Lung (tissue), 12 donors: ENCODE data around the gene ZBTB6. TPM values are rescaled to one million over a fixed set of nuclear protein-coding genes. Genes with fewer than 3 reads are reported as not detected.

Experiments
- ATAC-seq: fragments of 200-7000 bp; cut with Tn5 transposase; one replicate; pipeline ENCODE4 v1.9.1; 2020; ENCODE audit warnings: moderate number of reproducible peaks; ENCODE audit not compliant: insufficient read depth, low FRiP score
- DNase-seq, 3 donors: peaks; one replicate each; pipeline ENCODE4 v3.0.0-alpha.2; 2013 to 2017
- H3K27ac ChIP-seq, 2 donors: one replicate each; pipeline ENCODE4 v1.5.1; 2013; ENCODE audit warnings: mild to moderate bottlenecking in 2 of 2, moderate library complexity in 2 of 2, control low read depth in 1 of 2, inconsistent platforms in 1 of 2, low read depth in 1 of 2, low read length in 1 of 2
- H3K27me3 ChIP-seq, 3 donors: one replicate each; pipeline ENCODE4 v1.5.1; 2013; ENCODE audit warnings: low read length in 2 of 3; ENCODE audit not compliant: control insufficient read depth in 3 of 3, insufficient read depth in 3 of 3
- H3K36me3 ChIP-seq, 4 donors: one replicate each; pipeline ENCODE4 v1.5.1; 2013; ENCODE audit warnings: low read length in 4 of 4, mild to moderate bottlenecking in 1 of 4, moderate library complexity in 1 of 4; ENCODE audit not compliant: control insufficient read depth in 4 of 4, insufficient read depth in 4 of 4
- H3K4me1 ChIP-seq, 5 donors: one replicate each; pipeline ENCODE4 v1.5.1; 2013; ENCODE audit warnings: low read length in 5 of 5, mild to moderate bottlenecking in 2 of 5, moderate library complexity in 1 of 5; ENCODE audit not compliant: control insufficient read depth in 5 of 5, insufficient read depth in 5 of 5
- H3K4me3 ChIP-seq: one replicate; pipeline ENCODE4 v1.5.1; 2013; ENCODE audit warnings: mild to moderate bottlenecking, control low read depth, moderate library complexity
- H3K9ac ChIP-seq, 2 donors: one replicate each; pipeline ENCODE4 v1.5.1; 2013; ENCODE audit warnings: low read length in 2 of 2, control low read depth in 1 of 2; ENCODE audit not compliant: insufficient read depth in 1 of 2
- H3K9me3 ChIP-seq, 4 donors: one replicate each; pipeline ENCODE4 v1.5.1; 2013; ENCODE audit warnings: low read length in 3 of 4, mild to moderate bottlenecking in 1 of 4, moderate library complexity in 1 of 4; ENCODE audit not compliant: control insufficient read depth in 4 of 4, insufficient read depth in 3 of 4
- WGBS, 2 donors: extraction: QIAGEN DNeasy Blood & Tissue Kit; methylation state at CpG; one replicate each; pipeline ENCODE4 v1.1.7; 2013; 5-methylcytosine and 5-hydroxymethylcytosine counted together
- polyA plus RNA-seq, 2 donors: library from polyadenylated mRNA; stranded (reverse); fragments of 200-250 nt; gene quantifications; one replicate each; pipeline ENCODE4 v1.2.1, GENCODE V29; 2013
- total RNA-seq, 2 donors: library from RNA; depleted of rRNA in 1 of 2; stranded (reverse); fragments of >200 nt in 1 of 2; gene quantifications; one replicate each; pipeline ENCODE4 v1.2.1, GENCODE V29; 2014 to 2021
- TF ChIP-seq, protein P1 (sequence below): IDR thresholded peaks from 2 replicates; pipeline ENCODE4 v1.5.1; 2012; ENCODE audit warnings: mild to moderate bottlenecking; ENCODE audit errors: control extremely low read depth, extremely low read depth
- donor health status: control.
- donor health status: control.
- donor health status: Bipolar disorder and iron deficiency.
- donor health status: healthy.
- donor health status: DM: yes; HTN: yes; CAD: no.

ZBTB6 gene
- total and polyA plus RNA-seq, 4 donors: 2.5 to 16.6 (median 6.1) TPM

DNA sequence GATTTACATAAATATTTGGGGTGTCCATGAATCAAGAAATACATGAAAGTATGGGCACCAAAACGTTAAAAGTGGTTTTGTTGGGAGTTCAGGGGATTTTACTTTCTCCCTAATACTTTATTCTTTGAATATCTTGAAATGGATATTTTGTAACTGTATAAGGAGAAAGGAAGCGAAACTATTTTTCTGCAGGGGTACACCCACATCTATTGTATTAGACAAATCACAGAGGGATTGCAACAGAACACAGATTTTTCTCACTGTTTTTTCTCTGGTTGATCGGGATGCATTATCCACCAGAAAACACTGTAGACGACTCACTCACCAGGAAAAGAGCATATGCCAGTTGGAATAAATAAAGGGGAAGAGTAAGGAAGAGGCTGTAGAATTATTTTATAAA is 26.5 kb upstream of the ZBTB6 start:
- 80 to 83% methylated on average over 4 of the region's 4 CpGs for whole genome bisulfite sequencing, 2 donors
- Histone ChIP-seq H3K27me3 (no peaks in the 10 kb centered on the region), H3K36me3 (peaks cover 6 to 17% (median 9%) of the 10 kb centered on the region in 4 donors), H3K4me3 (no peak overlapping the region), H3K9me3 (no peaks in the 10 kb centered on the region), H3K9ac (no peak overlapping the region), H3K4me1 (peaks cover 3 to 15% (median 7%) of the 10 kb centered on the region in 5 donors), H3K27ac (no peak overlapping the region)
- ATAC-seq: no peak
- no peak for DNase-seq
- TF ChIP-seq, protein P1, sequence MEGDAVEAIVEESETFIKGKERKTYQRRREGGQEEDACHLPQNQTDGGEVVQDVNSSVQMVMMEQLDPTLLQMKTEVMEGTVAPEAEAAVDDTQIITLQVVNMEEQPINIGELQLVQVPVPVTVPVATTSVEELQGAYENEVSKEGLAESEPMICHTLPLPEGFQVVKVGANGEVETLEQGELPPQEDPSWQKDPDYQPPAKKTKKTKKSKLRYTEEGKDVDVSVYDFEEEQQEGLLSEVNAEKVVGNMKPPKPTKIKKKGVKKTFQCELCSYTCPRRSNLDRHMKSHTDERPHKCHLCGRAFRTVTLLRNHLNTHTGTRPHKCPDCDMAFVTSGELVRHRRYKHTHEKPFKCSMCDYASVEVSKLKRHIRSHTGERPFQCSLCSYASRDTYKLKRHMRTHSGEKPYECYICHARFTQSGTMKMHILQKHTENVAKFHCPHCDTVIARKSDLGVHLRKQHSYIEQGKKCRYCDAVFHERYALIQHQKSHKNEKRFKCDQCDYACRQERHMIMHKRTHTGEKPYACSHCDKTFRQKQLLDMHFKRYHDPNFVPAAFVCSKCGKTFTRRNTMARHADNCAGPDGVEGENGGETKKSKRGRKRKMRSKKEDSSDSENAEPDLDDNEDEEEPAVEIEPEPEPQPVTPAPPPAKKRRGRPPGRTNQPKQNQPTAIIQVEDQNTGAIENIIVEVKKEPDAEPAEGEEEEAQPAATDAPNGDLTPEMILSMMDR: no peak

DNA sequence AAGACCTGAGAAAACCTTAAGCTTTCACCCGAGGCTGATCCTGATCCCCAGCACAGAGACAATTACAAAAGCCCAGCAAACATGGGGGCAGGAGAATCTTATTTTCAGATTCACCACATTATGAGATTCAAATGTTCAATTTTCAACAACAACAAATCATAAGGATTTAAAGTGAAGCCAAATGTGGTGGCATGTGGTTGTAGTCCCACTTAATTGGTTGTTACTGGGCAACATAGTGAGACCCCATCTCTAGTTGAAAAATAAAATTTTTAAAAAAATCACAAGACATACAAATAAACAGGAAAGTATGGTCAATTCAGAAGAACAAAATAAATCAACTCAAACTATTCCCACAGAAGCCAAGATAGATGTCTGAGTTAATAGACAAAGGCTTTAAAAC is 23.8 kb upstream of the ZBTB6 start:
- H3K4me3 ChIP-seq: no peak overlapping the region
- no peak for ATAC-seq
- no peak overlapping the region for H3K27ac ChIP-seq
- peaks cover 6 to 19% (median 7%) of the 10 kb centered on the region in 4 donors for H3K36me3 ChIP-seq
- H3K9me3 ChIP-seq: no peaks in the 10 kb centered on the region
- no peak for DNase-seq
- H3K9ac ChIP-seq: no peak overlapping the region
- 74 to 86% methylated on average over 1 of the region's 1 CpG for WGBS, 2 donors
- TF ChIP-seq, protein P1: no peak
- H3K27me3 ChIP-seq: no peaks in the 10 kb centered on the region
- peaks cover 3 to 15% (median 5%) of the 10 kb centered on the region in 5 donors for H3K4me1 ChIP-seq

DNA sequence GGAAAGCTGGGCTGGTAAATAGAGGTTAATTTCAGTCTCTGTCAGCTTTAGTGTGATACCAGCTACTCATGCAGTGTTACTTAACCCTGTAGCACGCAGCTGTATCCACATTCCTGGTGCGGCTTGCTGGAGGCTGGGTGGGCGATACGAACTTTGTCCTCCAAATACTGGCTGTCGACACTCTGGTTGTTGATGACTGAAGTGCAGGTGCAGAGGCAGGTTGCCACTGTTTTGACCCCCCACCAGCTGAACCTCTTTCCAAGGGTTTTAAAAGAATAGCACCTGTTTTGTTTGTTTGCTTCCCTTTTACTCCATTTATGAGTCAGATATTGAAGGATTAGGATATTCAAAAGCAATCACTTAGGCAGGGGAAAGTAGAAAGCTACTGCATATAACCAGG is 23.3 kb upstream of the ZBTB6 start:
- H3K27ac ChIP-seq: no peak overlapping the region
- ATAC-seq (no peak), DNase-seq (no peak)
- peaks cover 0 to 11% (median 4%) of the 10 kb centered on the region in 5 donors for H3K4me1 ChIP-seq
- H3K4me3 ChIP-seq: no peak overlapping the region
- peaks cover 6 to 19% (median 7%) of the 10 kb centered on the region in 4 donors for H3K36me3 ChIP-seq
- H3K9me3 ChIP-seq: no peaks in the 10 kb centered on the region
- no peak overlapping the region for H3K9ac ChIP-seq
- WGBS, 2 donors: 95 to 98% methylated on average over 5 of the region's 5 CpGs
- TF ChIP-seq, protein P1: no peak
- no peaks in the 10 kb centered on the region for H3K27me3 ChIP-seq
